ENCODE results near the gene PLA1A. TPM values are rescaled to one million over a fixed set of nuclear protein-coding genes. Genes with fewer than 3 reads are reported as not detected.

The PLA1A gene, protein sequence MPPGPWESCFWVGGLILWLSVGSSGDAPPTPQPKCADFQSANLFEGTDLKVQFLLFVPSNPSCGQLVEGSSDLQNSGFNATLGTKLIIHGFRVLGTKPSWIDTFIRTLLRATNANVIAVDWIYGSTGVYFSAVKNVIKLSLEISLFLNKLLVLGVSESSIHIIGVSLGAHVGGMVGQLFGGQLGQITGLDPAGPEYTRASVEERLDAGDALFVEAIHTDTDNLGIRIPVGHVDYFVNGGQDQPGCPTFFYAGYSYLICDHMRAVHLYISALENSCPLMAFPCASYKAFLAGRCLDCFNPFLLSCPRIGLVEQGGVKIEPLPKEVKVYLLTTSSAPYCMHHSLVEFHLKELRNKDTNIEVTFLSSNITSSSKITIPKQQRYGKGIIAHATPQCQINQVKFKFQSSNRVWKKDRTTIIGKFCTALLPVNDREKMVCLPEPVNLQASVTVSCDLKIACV
- not detected in 2 replicates for total RNA-seq (2021)
- Bru-seq, nascent RNA, result percentile 5 among the genes with signal in this experiment
- BruChase-seq, experiment 1, labeled RNA remaining after a 2-hour chase, result percentile 3 among the genes with signal in this experiment
- BruChase-seq, experiment 2, labeled RNA remaining after a 6-hour chase, result percentile 3 among the genes with signal in this experiment
- long read RNA-seq, result 0 reads

DNA sequence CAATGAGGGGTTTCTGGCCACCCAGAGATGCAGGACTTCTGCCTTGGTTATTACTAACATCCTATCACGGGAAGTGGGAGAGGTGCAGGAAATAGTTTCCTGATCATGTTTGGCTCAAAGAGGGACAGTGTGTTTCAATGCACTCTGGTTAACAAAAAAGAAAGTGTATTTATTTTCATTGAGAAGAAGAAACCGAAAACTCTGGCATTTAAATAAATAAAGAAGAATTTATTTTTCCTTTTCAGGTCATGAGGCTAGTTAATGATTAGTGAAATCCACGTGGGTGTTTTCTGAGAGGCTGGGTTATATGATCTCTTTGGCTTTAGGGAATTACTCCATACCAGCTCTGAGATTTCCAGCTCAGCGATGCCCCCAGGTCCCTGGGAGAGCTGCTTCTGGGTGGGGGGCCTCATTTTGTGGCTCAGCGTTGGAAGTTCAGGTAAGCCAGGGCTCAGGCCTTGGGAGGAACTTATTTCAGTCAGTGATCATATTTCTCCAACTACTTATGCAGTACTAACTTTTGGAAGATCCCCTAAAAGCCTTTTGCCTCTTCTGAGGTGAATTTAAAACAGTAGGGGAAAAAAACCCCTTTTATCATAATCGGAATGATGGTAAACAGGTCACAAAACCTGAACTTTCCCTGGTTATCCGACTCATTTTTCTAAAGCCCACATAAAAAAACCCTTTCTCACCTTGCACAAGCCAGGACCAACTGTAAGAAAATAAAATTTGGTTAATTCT is at the start of gene PLA1A:
PLA1A (plus strand) TSS at position 338 of the 741 bp plus-strand sequence; CDS start at position 367, 29 bp downstream.
- CTCF ChIA-PET, result no interaction called here

DNA sequence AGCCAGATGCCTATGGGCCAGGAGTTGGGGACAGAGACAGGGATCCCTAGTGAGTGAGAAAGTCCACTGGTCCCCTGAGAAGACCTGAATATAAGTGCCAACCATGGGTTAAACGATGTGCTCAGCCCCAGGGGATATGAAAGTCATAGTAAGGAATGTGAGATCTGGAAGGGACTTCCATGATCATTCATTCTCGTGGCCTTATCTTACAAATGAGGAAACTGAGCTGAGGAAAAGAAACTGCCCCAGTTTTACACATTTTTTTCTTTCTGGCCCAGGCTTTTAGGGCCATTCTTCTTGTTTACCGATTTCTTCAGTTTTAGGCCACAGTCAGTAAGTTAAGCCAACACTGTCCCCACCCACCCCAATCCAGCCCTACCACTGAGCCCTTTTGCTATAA is 49.3 kb upstream of the PLA1A start:
- no peaks in the 10 kb centered on the region for H3K27me3 ChIP-seq (replicated peaks; ENCODE audit: insufficient read depth, low read depth, low read length, poor library complexity)
- ChIA-PET POLR2A (ENCODE audit: low non-redundant PET) (no interaction called here), CTCF (no interaction called here)
- no peak for DNase-seq (ENCODE audit: low spot score)
- no peak overlapping the region for H3K4me3 ChIP-seq (ENCODE audit: low read depth, low read length, poor library complexity, severe bottlenecking)
- H3K27ac ChIP-seq (ENCODE audit: low read depth, low read length, poor library complexity, severe bottlenecking), result no peak overlapping the region
- TF ChIP-seq, protein P1, sequence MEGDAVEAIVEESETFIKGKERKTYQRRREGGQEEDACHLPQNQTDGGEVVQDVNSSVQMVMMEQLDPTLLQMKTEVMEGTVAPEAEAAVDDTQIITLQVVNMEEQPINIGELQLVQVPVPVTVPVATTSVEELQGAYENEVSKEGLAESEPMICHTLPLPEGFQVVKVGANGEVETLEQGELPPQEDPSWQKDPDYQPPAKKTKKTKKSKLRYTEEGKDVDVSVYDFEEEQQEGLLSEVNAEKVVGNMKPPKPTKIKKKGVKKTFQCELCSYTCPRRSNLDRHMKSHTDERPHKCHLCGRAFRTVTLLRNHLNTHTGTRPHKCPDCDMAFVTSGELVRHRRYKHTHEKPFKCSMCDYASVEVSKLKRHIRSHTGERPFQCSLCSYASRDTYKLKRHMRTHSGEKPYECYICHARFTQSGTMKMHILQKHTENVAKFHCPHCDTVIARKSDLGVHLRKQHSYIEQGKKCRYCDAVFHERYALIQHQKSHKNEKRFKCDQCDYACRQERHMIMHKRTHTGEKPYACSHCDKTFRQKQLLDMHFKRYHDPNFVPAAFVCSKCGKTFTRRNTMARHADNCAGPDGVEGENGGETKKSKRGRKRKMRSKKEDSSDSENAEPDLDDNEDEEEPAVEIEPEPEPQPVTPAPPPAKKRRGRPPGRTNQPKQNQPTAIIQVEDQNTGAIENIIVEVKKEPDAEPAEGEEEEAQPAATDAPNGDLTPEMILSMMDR (conservative IDR thresholded peaks at IDR 0.05; ENCODE audit: low read depth, low read length), result no peak
- no TSS peak for BruUV-seq (replicated peaks)
- H3K36me3 ChIP-seq (ENCODE audit: insufficient read depth, low read length, poor library complexity, severe bottlenecking), result no peaks in the 10 kb centered on the region
- intact Hi-C loops (cut with micrococcal nuclease; ENCODE audit: unreplicated experiment), result no loop called here
- no peaks in the 10 kb centered on the region for H3K9me3 ChIP-seq (ENCODE audit: low read depth, low read length, poor library complexity, severe bottlenecking)
- H3K4me1 ChIP-seq (ENCODE audit: insufficient read depth, low read length, poor library complexity, severe bottlenecking), result no peaks in the 10 kb centered on the region

More for the DNA sequence above, at the start of gene PLA1A:
- BruUV-seq (replicated peaks), result no TSS peak
- Histone ChIP-seq H3K9me3 (ENCODE audit: low read depth, low read length, poor library complexity, severe bottlenecking) (no peaks in the 10 kb centered on the region), H3K27me3 (replicated peaks; ENCODE audit: insufficient read depth, low read depth, low read length, poor library complexity) (no peaks in the 10 kb centered on the region), H3K36me3 (ENCODE audit: insufficient read depth, low read length, poor library complexity, severe bottlenecking) (no peaks in the 10 kb centered on the region), H3K4me1 (ENCODE audit: insufficient read depth, low read length, poor library complexity, severe bottlenecking) (no peaks in the 10 kb centered on the region), H3K27ac (ENCODE audit: low read depth, low read length, poor library complexity, severe bottlenecking) (no peak within 1 kb of the TSS), H3K4me3 (ENCODE audit: low read depth, low read length, poor library complexity, severe bottlenecking) (no peak within 1 kb of the TSS)
- POLR2A ChIA-PET (ENCODE audit: low non-redundant PET), result no interaction called here
- DNase-seq (ENCODE audit: low spot score), result no peak
- intact Hi-C loops (cut with micrococcal nuclease; ENCODE audit: unreplicated experiment), result no loop called here
- no peak for TF ChIP-seq EZH2 (IDR thresholded peaks at IDR 0.05; ENCODE audit: borderline replicate concordance, low read depth, low read length, poor library complexity, severe bottlenecking)
- TF ChIP-seq, protein P1 (conservative IDR thresholded peaks at IDR 0.05; ENCODE audit: low read depth, low read length), result no peak

DNA sequence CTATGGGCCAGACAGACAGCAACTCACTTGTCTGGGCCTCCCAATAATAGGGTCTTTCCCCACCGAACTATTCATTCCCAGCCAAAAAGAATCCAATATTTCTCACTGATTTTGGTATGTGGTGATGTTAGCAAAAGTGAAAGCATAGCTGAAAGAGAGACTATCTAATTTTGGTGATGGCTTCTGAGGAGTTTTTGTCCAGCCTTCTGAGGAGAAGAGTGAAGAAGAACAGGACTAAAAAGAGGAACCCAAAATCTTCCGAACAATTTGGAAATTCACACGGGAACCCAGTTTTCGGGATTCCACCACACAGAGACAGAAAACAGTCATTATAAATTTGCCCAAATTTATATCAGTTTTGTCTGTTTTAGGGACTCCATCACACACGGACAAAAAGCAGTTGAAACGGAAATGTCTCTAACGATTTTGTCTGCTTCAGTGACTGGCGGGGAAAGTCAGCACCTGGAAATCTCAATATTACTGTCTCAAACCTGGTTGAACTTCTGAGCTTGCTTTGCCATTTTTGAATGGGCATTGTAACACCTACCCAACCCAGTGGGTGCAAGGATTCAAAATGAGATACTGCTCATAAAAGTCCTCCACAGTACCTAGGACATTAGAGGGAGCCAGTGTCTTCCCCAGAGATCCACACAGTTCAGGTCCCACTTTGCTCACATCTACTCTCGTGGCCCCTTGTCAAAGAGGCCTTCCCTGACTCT is 47.3 kb upstream of the PLA1A start:
- Histone ChIP-seq H3K4me1 (ENCODE audit: insufficient read depth, low read length, poor library complexity, severe bottlenecking) (no peaks in the 10 kb centered on the region), H3K27ac (ENCODE audit: low read depth, low read length, poor library complexity, severe bottlenecking) (no peak overlapping the region), H3K36me3 (ENCODE audit: insufficient read depth, low read length, poor library complexity, severe bottlenecking) (no peaks in the 10 kb centered on the region), H3K4me3 (ENCODE audit: low read depth, low read length, poor library complexity, severe bottlenecking) (no peak overlapping the region), H3K9me3 (ENCODE audit: low read depth, low read length, poor library complexity, severe bottlenecking) (no peaks in the 10 kb centered on the region), H3K27me3 (replicated peaks; ENCODE audit: insufficient read depth, low read depth, low read length, poor library complexity) (no peaks in the 10 kb centered on the region)
- no peak for DNase-seq (ENCODE audit: low spot score)
- TF ChIP-seq, protein P1 (conservative IDR thresholded peaks at IDR 0.05; ENCODE audit: low read depth, low read length), result no peak
- no peak for TF ChIP-seq EZH2 (IDR thresholded peaks at IDR 0.05; ENCODE audit: borderline replicate concordance, low read depth, low read length, poor library complexity, severe bottlenecking)
- intact Hi-C loops (cut with micrococcal nuclease; ENCODE audit: unreplicated experiment), result no loop called here
- ChIA-PET CTCF (no interaction called here), POLR2A (ENCODE audit: low non-redundant PET) (no interaction called here)
- no TSS peak for BruUV-seq (replicated peaks)

Measured in A673 (cell line).